A549 (cell line): Measurements from ENCODE around the gene TSKU. TPM values are rescaled to one million over a fixed set of nuclear protein-coding genes. Genes with fewer than 3 reads are reported as not detected.

ENCODE experiments used
- ATAC-seq, 2 experiments: fragments of 200-7000 bp in 1 of 2; fragments of >200 bp in 1 of 2; cut with Nextera tagmentation in 1 of 2; cut with Tn5 transposase in 1 of 2; 3 replicates each; pipeline versions ENCODE4 v1.8.0 to v1.9.1; 2018 to 2020; ENCODE audit warnings: mild to moderate bottlenecking in 1 of 2, moderate library complexity in 1 of 2
- CTCF ChIA-PET: fragments of 300-600 bp; sonication (Branson Sonifier 250); formaldehyde crosslinking; extraction: SDS; loops from one replicate; lab custom pipeline; 2021; ENCODE audit warnings: antibody characterized with exemption, inconsistent platforms; lab: Yijun Ruan, JAX
- POLR2A ChIA-PET: fragments of 350-600 bp; formaldehyde crosslinking; extraction: SDS; loops from one replicate; lab custom pipeline; 2021; ENCODE audit warnings: antibody characterized with exemption, inconsistent platforms; lab: Yijun Ruan, JAX
- DNase-seq, 2 experiments: peaks; one replicate each; pipeline versions ENCODE4 v3.0.0 to v3.0.0-alpha.2; 2011 to 2016; ENCODE audit warnings: low read depth in 1 of 2, low spot score in 1 of 2
- FAIRE-seq: peaks from 2 replicates; lab custom pipeline; 2011; peaks lifted over from hg19 to GRCh38; lab: Jason Lieb, UNC
- H3K27ac ChIP-seq, 2 experiments: fragments of >200 bp; sonication (Bioruptor Twin); formaldehyde crosslinking; 3 replicates each; pipeline ENCODE4 v1.5.1; 2016 to 2017
- H3K4me1 ChIP-seq: fragments of >200 bp; sonication (Bioruptor Twin); formaldehyde crosslinking; 3 replicates; pipeline ENCODE4 v1.6.1; 2016
- H3K4me2 ChIP-seq: fragments of >200 bp; sonication (Bioruptor Twin); formaldehyde crosslinking; 3 replicates; pipeline ENCODE4 v1.6.1; 2016
- H3K4me3 ChIP-seq: fragments of >200 bp; sonication (Bioruptor Twin); formaldehyde crosslinking; 3 replicates; pipeline ENCODE4 v1.5.1; 2016
- H3K9me3 ChIP-seq: fragments of >200 bp; sonication (Bioruptor Twin); formaldehyde crosslinking; 3 replicates; pipeline ENCODE4 v1.6.1; 2016
- BHLHE40 ChIP-seq: IDR thresholded peaks from 2 replicates; pipeline ENCODE4 v1.6.1; 2012; ENCODE audit warnings: low read depth, low read length, inconsistent platforms
- CEBPB ChIP-seq, 2 experiments: fragments of >200 bp in 1 of 2; sonication (Bioruptor Twin) in 1 of 2; formaldehyde crosslinking in 1 of 2; IDR thresholded peaks; 2 replicates each; pipeline ENCODE4 v1.6.1; 2012 to 2016
- EHF ChIP-seq: fragments of 250-450 bp; sonication (Bioruptor Pico); IDR thresholded peaks from 2 replicates; pipeline ENCODE4 v1.5.0; 2020; ENCODE audit warnings: mild to moderate bottlenecking
- EHMT2 ChIP-seq: fragments of 200-600 bp; sonication (generic); IDR thresholded peaks from 2 replicates; pipeline ENCODE4 v1.6.1; 2016; ENCODE audit warnings: antibody characterized with exemption, low read depth, mild to moderate bottlenecking, moderate library complexity
- FOSB ChIP-seq: fragments of 250-450 bp; sonication (Bioruptor Pico); IDR thresholded peaks from 2 replicates; pipeline ENCODE4 v1.5.0; 2020; ENCODE audit warnings: mild to moderate bottlenecking, moderate library complexity
- FOSL2 ChIP-seq, 2 experiments: fragments of 450-650 bp in 1 of 2; fragments of >200 bp in 1 of 2; sonication (Bioruptor Twin) in 1 of 2; formaldehyde crosslinking; IDR thresholded peaks; 2 replicates each; pipeline versions ENCODE4 v1.5.0 to v1.6.1; 2016 to 2020; ENCODE audit warnings: mild to moderate bottlenecking in 1 of 2, moderate library complexity in 1 of 2
- FOXS1 ChIP-seq: fragments of 250-450 bp; sonication (Bioruptor Pico); IDR thresholded peaks from 2 replicates; pipeline ENCODE4 v1.5.0; 2020; ENCODE audit warnings: mild to moderate bottlenecking, moderate library complexity
- HEYL ChIP-seq: fragments of 250-450 bp; sonication (Bioruptor Pico); IDR thresholded peaks from 2 replicates; pipeline ENCODE4 v1.8.0; 2021; ENCODE audit warnings: mild to moderate bottlenecking, moderate library complexity
- HOXA7 ChIP-seq: fragments of 250-450 bp; sonication (Bioruptor Pico); IDR thresholded peaks from 2 replicates; pipeline ENCODE4 v1.5.0; 2020; ENCODE audit warnings: mild to moderate bottlenecking, moderate library complexity
- JUNB ChIP-seq: fragments of >200 bp; sonication (Bioruptor Twin); formaldehyde crosslinking; IDR thresholded peaks from 2 replicates; pipeline ENCODE4 v1.6.1; 2016
- MAZ ChIP-seq: fragments of 150-350 bp; IDR thresholded peaks from 2 replicates; pipeline ENCODE4 v1.6.1; 2014; ENCODE audit warnings: antibody characterized with exemption, low read depth, low read length, borderline replicate concordance
- NPAS2 ChIP-seq: fragments of 250-450 bp; sonication (Bioruptor Pico); IDR thresholded peaks from 2 replicates; pipeline ENCODE4 v1.8.0; 2022; ENCODE audit warnings: mild to moderate bottlenecking, moderate library complexity, borderline replicate concordance
- NR3C1 ChIP-seq: fragments of >200 bp; sonication (Bioruptor Twin); formaldehyde crosslinking; IDR thresholded peaks from 3 replicates; pipeline ENCODE4 v1.6.1; 2017
- RARB ChIP-seq: fragments of 250-450 bp; sonication (Bioruptor Pico); IDR thresholded peaks from 2 replicates; pipeline ENCODE4 v1.8.0; 2021; ENCODE audit warnings: mild to moderate bottlenecking, moderate library complexity
- RFX5 ChIP-seq: fragments of 450-650 bp; IDR thresholded peaks from 2 replicates; pipeline ENCODE4 v1.7.1; 2014; ENCODE audit warnings: antibody characterized with exemption, mild to moderate bottlenecking, moderate library complexity
- SREBF2 ChIP-seq: fragments of 450-650 bp; IDR thresholded peaks from 2 replicates; pipeline ENCODE4 v1.6.1; 2014; ENCODE audit warnings: mild to moderate bottlenecking, moderate library complexity
- TFCP2L1 ChIP-seq: fragments of 250-450 bp; sonication (Bioruptor Pico); IDR thresholded peaks from 2 replicates; pipeline ENCODE4 v1.5.0; 2021; ENCODE audit warnings: mild to moderate bottlenecking
- ZC3H11A ChIP-seq: fragments of 450-650 bp; IDR thresholded peaks from 2 replicates; pipeline ENCODE4 v1.6.1; 2014; ENCODE audit warnings: antibody characterized with exemption, mild to moderate bottlenecking
- ZFP36 ChIP-seq: fragments of 450-650 bp; IDR thresholded peaks from 2 replicates; pipeline ENCODE4 v1.6.1; 2014; ENCODE audit warnings: borderline replicate concordance; ENCODE audit not compliant: partially characterized antibody
- ZNF302 ChIP-seq: fragments of 250-450 bp; sonication (Bioruptor Pico); IDR thresholded peaks from 2 replicates; pipeline ENCODE4 v1.9.0; 2021; ENCODE audit warnings: inconsistent platforms, mild to moderate bottlenecking, moderate library complexity
- WGBS: methylation state at CpG from one replicate; pipeline ENCODE4 v1.1.6; 2017; ENCODE audit errors: missing lambda C conversion rate; 5-methylcytosine and 5-hydroxymethylcytosine counted together
- polyA plus RNA-seq, 4 experiments: library from polyadenylated mRNA; depleted of rRNA in 3 of 4; stranded (reverse); fragments of >200 nt; fragmentation: RNase III in 1 of 4; extraction: RNeasy Plus Mini Kit Qiagen cat#74134 plus additional on column Dnase treatment in 1 of 4; gene quantifications; 2 replicates in 3 of 4; 3 replicates in 1 of 4; pipeline ENCODE4 v1.2.3, GENCODE V29; 2011 to 2017
- TF ChIP-seq, protein P1 (sequence below): fragments of 450-650 bp; IDR thresholded peaks from 2 replicates; pipeline ENCODE4 v1.6.1; 2014; ENCODE audit warnings: antibody characterized with exemption
- TF ChIP-seq, protein P2 (sequence below): fragments of 250-450 bp; sonication (Bioruptor Pico); IDR thresholded peaks from 2 replicates; pipeline ENCODE4 v1.5.0; 2021; ENCODE audit warnings: mild to moderate bottlenecking, moderate library complexity, borderline replicate concordance
- TF ChIP-seq, protein P3 (sequence below): fragments of >200 bp; sonication (Bioruptor Twin); formaldehyde crosslinking; IDR thresholded peaks from 2 replicates; pipeline ENCODE4 v1.6.1; 2016

TSKU gene
- polyA plus RNA-seq, 2 of the 4 experiments (the other 2 are of a cell fraction): 164 to 171 TPM

DNA sequence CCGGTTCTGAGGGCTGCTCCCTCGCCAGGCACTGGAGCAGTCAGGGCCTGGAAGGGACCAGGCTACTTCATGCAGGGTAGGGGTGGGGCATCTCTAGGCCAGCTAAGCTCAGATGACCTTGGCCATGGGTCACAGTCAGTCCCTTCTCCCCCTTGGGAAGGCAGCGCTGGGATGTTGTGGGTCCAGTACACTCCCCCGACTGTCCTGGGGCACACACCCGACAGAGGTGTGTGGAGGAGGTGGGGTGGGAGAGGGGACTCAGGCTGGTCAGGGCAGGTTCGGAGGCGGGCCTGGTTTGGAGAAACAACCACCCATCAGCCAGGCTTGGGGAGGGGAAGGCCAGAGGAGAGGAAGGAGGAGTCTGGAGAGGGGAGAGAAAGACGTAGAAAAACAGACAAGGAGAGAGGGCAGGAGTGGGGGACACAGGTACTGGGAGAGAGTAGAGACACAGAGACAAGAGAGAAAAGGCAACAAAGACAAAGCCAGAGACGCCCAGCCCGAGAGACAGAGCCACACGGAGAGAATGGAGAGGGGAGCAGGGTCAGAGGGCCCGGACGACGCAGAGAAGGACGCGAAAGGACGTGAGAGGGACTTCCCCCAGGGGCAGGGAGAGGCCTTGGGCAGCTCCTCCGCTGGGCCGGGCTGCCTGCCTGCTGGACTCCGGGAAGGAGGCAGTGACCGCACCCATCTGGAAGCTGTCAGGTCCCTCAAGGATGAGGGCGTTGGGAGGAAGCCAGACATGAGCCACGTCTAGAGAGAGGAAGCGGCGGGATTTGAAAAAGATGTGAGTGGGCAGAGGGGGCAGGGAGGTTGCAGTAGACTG is 30.6 kb upstream of the TSKU start:
- CTCF ChIA-PET: interaction anchor here (0.9 to 1.5 kb wide), 3 partner anchors 13 to 46 kb away, joined by 3 read pairs; no protein-coding TSS in a partner anchor

DNA sequence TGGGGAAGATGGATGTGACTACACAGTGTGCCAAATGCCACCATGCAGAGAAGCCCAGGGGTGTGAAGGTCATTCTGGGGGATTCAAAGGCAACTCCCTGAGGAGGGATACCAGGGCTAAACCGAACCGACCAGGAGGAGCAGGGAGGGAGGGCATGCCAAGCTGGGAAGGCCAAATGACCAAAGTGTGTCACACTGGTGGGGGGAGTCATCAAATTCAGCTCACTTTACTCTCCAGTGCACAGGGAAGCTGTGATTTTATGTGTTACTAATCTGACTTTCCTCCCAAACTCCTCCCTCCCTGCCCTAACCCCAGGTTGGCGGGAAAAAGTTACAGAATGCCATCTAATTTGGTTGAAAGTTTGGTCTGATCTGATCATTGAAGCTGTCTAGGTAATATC is 29.7 kb upstream of the TSKU start:
- ChIA-PET CTCF (interaction anchor here (0.9 to 1.4 kb wide), 5 partner anchors 9 to 286 kb away, joined by 3 to 4 read pairs (median 3); no protein-coding TSS in a partner anchor), POLR2A (interaction anchor here (1.2 kb wide), 1 partner anchor 10 kb away, joined by 3 read pairs; no protein-coding TSS in a partner anchor)
- DNase-seq (no peak), ATAC-seq (no peak), FAIRE-seq (no peak)
- Histone ChIP-seq H3K27ac (peak overlapping the region; percentile 36 to 74; a peak in 5 of 6 replicates), H3K9me3 (no peaks in the 10 kb centered on the region), H3K4me3 (no peak overlapping the region), H3K4me1 (peaks cover 29% of the 10 kb centered on the region), H3K4me2 (no peak overlapping the region)
- WGBS: 93% methylated on average over 3 of the region's 3 CpGs
- TF ChIP-seq RFX5 (no peak), ZFP36 (no peak), EHF (CRISPR knock-in tag) (no peak), CEBPB (IDR thresholded peaks at IDR 0.05) (no peak), JUNB (no peak), TFCP2L1 (CRISPR knock-in tag) (no peak), ZNF302 (no peak), NPAS2 (CRISPR knock-in tag) (no peak), SREBF2 (no peak), FOXS1 (CRISPR knock-in tag) (no peak), EHMT2 (no peak), BHLHE40 (no peak), MAZ (no peak)
- TF ChIP-seq, protein P1, sequence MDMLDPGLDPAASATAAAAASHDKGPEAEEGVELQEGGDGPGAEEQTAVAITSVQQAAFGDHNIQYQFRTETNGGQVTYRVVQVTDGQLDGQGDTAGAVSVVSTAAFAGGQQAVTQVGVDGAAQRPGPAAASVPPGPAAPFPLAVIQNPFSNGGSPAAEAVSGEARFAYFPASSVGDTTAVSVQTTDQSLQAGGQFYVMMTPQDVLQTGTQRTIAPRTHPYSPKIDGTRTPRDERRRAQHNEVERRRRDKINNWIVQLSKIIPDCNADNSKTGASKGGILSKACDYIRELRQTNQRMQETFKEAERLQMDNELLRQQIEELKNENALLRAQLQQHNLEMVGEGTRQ: no peak
- TF ChIP-seq, protein P2, sequence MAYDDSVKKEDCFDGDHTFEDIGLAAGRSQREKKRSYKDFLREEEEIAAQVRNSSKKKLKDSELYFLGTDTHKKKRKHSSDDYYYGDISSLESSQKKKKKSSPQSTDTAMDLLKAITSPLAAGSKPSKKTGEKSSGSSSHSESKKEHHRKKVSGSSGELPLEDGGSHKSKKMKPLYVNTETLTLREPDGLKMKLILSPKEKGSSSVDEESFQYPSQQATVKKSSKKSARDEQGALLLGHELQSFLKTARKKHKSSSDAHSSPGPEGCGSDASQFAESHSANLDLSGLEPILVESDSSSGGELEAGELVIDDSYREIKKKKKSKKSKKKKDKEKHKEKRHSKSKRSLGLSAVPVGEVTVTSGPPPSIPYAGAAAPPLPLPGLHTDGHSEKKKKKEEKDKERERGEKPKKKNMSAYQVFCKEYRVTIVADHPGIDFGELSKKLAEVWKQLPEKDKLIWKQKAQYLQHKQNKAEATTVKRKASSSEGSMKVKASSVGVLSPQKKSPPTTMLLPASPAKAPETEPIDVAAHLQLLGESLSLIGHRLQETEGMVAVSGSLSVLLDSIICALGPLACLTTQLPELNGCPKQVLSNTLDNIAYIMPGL (CRISPR knock-in tag): no peak
- TF ChIP-seq, protein P3, sequence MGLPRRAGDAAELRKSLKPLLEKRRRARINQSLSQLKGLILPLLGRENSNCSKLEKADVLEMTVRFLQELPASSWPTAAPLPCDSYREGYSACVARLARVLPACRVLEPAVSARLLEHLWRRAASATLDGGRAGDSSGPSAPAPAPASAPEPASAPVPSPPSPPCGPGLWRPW: no peak

More for the DNA sequence above, 30.6 kb upstream of the TSKU start:
- FAIRE-seq: no peak
- ATAC-seq: peak in 1 of 2 experiments; percentile 42; a peak in 3 of 6 replicates
- TF ChIP-seq, protein P1: no peak
- no peak for TF ChIP-seq HEYL
- no peak for TF ChIP-seq FOSL2 (IDR thresholded peaks at IDR 0.05)
- no peak for TF ChIP-seq FOSL2 (CRISPR knock-in tag; IDR thresholded peaks at IDR 0.05)
- TF ChIP-seq CEBPB (IDR thresholded peaks at IDR 0.05): no peak
- TF ChIP-seq ZC3H11A: no peak
- TF ChIP-seq HOXA7 (CRISPR knock-in tag): no peak
- no peak for TF ChIP-seq RARB (CRISPR knock-in tag)
- TF ChIP-seq FOSB (CRISPR knock-in tag): no peak
- TF ChIP-seq ZNF302: no peak
- TF ChIP-seq NR3C1: no peak
- TF ChIP-seq, all 56 proteins: peak for 0
- Histone ChIP-seq H3K27ac (peak overlapping the region; percentile 36 to 74; a peak in 5 of 6 replicates), H3K9me3 (no peaks in the 10 kb centered on the region), H3K4me3 (no peak overlapping the region), H3K4me2 (peak overlapping the region; percentile 21; the same call in 2 of the 3 replicates), H3K4me1 (peaks cover 32% of the 10 kb centered on the region)
- WGBS: 80% methylated on average over 23 of the region's 25 CpGs
- no peak for DNase-seq
- POLR2A ChIA-PET: interaction anchor here (1.2 kb wide), 1 partner anchor 11 kb away, joined by 3 read pairs; no protein-coding TSS in a partner anchor
